GM12873 (cell line): ENCODE measurements around the gene INKA2.

Experiments used
- TF ChIP-seq, protein P1 (sequence below): IDR thresholded peaks from 2 replicates; pipeline ENCODE4 v1.5.1; 2012; ENCODE audit warnings: low read depth, mild to moderate bottlenecking, moderate library complexity, low read length, control low read depth; ENCODE audit not compliant: insufficient read depth; ENCODE audit errors: missing control alignments

Gene INKA2

DNA sequence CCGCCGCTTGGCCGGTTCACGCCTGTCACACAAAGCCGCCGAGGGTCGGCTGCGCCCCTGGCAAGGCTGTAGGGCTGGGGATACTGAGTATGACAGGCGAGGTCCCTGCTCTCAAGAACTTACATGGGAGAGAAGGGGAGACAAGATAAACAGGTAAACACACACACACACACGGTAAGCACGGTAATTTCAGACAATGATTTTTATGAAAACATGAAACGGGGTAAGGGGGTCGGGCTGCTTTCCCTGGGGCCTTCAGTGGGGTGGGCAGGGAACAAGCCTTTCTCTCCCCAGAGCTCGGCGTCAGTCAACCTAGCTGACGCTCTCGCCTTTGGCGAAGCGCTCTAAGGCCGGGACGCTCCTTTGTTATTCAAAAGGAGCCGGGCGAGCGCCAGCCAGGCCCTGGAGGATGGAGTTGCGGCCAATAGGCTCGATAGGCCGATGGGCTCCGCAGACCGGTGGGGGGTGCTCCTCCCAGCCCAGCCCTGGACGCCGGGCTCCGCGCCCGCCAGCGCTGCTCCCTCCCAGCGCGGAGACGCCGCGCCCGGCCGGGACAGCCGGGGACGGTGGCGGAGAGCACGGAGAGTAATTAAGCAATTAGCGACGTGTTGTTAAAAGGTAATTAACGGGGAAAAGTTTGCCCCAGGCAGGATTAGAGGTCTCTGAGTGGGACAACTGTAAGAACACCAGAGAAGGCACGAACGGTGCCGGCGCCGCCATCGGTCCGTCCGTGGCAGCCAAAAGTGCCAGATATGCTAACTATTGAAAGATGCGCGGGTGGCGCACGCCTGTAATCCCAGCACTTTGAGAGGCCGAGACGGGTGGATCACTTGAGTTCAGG, 950 bp upstream of the INKA2 start:
- TF ChIP-seq, protein P1, sequence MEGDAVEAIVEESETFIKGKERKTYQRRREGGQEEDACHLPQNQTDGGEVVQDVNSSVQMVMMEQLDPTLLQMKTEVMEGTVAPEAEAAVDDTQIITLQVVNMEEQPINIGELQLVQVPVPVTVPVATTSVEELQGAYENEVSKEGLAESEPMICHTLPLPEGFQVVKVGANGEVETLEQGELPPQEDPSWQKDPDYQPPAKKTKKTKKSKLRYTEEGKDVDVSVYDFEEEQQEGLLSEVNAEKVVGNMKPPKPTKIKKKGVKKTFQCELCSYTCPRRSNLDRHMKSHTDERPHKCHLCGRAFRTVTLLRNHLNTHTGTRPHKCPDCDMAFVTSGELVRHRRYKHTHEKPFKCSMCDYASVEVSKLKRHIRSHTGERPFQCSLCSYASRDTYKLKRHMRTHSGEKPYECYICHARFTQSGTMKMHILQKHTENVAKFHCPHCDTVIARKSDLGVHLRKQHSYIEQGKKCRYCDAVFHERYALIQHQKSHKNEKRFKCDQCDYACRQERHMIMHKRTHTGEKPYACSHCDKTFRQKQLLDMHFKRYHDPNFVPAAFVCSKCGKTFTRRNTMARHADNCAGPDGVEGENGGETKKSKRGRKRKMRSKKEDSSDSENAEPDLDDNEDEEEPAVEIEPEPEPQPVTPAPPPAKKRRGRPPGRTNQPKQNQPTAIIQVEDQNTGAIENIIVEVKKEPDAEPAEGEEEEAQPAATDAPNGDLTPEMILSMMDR = no peak

DNA sequence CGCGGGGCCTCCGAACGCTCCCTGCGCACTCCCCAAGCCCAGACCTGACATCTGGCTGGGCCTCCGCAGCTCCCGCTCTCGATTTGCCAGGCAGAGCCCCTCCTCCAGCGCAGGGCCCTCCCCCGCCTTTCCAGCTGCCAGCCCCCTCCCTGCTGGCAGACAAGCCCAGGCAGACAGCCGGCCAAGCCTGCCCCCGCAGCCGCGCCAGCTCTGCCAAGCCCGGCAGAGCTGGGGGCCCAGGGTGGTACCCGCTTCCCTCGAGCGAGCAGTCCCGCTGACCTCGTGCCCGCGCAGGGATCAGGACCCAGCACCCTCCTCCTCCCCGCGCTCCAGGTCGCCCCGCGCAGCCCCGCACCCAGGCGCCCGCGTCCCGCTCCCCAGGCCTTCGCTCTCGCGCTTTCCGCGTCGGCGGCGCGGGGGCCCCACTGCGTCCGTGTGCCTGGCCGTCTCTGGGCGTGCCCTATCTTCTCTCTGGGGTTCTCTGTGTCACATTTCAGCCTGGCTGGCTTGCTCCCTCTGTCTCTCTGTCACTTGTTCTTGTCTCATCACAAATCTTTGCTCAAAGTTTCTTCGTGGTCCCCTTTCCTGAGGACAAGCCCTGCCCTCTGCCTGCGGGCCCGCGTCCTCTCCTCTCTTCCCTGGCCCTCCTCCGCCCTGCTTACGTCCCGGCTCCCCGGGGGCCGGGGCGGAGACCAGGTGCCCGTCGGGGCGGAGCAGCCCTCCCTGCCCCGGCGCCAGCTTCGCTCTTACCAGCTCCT, 580 bp downstream of the INKA2 start:
- TF ChIP-seq, protein P1 = no peak

DNA sequence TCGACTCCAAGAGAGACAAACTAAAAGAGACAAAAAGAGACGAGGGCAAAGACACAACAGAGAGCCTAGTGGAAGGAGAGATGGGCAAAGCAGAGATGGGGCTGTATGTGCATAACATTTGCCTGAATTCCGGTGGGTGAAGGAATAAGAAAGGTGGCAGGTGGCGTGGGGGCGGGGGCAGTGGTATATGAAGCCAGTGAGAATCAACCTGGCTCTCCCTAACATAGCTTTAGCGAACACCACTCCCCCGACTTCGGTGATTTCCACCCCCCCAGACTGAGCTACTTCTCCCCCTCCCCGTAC, 1.1 kb downstream of the INKA2 start:
- TF ChIP-seq, protein P1 = no peak

DNA sequence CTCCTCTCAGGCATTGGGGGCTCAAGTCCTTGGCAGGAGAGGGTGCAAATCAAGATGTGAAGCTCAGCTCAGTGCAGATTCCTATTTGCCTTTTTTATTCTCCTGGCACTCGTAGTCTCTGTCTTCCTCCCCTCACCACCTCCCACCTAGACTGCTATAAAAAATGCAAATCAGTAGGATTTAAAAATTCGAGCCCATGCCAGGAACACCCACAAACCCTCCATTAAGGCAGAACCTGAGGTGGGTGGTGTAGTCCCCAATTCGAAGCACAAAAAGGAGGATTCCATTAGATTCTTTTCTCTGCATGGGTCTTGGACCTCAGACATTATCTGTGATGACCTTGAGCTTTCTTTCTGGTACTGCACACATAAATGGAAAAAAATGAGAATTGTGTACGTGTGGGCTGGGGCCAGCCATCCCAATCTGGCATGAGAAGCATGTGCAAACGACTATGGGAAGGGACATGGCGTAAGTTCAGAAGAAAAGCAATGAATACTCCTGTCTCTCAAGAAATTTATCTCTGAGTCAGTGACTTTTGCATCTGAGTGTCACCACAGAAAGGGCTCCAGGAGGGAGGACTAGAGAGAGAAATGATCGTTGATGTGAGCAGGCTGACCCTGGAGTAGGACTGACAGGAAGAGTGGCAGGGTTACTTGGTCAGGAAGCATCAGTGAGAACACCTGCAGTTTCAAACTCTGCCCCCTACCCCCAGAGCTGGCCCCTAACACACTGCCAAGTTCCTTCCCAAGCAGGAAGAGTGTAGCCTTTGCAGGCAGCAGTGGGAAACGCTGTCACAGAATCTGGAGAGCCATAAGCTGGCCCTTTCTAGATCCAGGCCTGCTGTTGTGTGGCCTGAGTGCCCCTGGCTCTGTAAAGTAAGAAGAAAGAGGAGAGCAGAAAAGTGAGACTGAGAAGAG, 1.7 kb downstream of the INKA2 start:
- TF ChIP-seq, protein P1 = no peak

DNA sequence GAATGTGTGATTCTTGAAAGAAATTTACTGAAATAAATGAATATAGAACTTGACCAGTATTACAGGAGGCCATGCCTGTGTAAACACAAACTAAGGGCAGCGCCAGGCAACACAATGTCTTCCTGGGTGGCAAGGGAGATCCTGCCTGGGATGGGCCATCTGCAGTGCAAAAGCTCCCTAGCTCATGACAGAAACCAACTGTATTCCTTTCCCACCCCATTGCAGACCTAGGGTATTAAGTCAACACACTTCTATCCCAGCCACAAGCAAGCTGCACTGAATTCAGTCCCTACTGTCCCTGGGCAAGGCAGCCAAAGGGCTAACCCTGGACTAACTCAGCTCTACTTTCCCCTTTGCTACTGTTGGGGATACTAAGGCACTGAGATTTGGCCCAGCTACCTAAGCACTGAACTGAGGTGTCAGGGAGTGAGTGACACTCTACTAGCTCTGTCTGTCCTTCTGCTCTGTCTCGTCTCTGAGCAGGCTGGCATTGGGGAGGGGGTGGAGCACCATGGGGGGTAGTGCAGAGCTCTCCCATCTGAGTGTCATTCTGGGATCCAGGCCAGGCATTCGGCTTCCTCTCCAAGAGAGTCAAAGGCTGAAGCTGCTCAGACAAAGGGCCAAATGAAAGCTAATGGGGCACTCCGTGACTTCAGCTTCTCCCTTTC, 2.5 kb downstream of the INKA2 start:
- TF ChIP-seq, protein P1 = no peak

DNA sequence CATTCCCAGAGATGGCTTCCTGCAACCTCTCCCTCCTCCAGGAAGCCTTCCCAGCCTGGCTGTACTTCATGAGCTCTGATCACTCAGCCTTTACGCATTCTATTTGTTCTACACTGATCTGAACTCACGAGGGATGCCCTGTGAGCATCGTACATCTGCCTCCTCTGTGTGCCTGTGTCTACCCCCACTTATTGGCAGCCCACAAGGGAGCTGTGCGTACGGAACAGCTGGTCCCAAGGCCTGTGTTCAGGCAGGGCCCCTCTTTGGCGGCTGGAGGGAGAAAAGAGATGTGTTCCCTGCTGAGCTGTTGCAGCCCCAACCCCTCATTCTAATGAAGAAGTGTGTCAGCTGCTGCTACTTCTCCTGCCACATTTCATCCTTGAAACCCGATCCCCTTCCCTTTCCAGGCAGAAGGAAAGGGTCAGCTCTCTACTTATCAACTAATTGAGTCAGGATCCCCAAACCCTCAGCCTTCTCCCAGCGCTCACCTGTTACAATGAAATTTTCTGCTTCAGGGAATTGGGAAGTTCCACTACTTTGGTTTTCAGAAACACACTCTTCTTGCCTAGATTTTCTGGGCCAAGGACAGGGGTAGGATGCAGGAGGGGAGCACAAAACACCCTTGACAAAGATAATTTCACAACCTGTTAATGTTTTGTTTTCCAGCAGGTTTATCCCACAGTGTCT, 3.2 kb downstream of the INKA2 start:
- TF ChIP-seq, protein P1 = no peak
